GM13977 (cell line): Measurements from ENCODE around the gene L3MBTL4.

Experiments used
- DNase-seq: peaks from one replicate; pipeline ENCODE4 v3.0.0; 2012; ENCODE audit warnings: low spot score
- in situ Hi-C: fragments of 300-500 bp; cut with MboI; formaldehyde crosslinking; loops from one replicate; pipeline ENCODE4 v1.12.0; 2022; ENCODE audit warnings: low sequenced_read_pairs, low pct_unique_long_range_greater_than_20kb, mixed read lengths, inconsistent platforms; ENCODE audit not compliant: unreplicated experiment
- TF ChIP-seq, protein P1 (sequence below): IDR thresholded peaks from 2 replicates; pipeline ENCODE4 v1.5.1; 2012; ENCODE audit warnings: mild to moderate bottlenecking, control low read depth; ENCODE audit not compliant: insufficient read depth; ENCODE audit errors: extremely low read depth, missing control alignments

The L3MBTL4 gene

GRCh38 chr18:5961097-5961827 lies 453.4 kb downstream of the L3MBTL4 start:
- in situ Hi-C loops: no loop called here

GRCh38 chr18:5958822-5959221 lies 455.9 kb downstream of the L3MBTL4 start:
- in situ Hi-C loops: no loop called here
- DNase-seq: no peak
- TF ChIP-seq, protein P1, sequence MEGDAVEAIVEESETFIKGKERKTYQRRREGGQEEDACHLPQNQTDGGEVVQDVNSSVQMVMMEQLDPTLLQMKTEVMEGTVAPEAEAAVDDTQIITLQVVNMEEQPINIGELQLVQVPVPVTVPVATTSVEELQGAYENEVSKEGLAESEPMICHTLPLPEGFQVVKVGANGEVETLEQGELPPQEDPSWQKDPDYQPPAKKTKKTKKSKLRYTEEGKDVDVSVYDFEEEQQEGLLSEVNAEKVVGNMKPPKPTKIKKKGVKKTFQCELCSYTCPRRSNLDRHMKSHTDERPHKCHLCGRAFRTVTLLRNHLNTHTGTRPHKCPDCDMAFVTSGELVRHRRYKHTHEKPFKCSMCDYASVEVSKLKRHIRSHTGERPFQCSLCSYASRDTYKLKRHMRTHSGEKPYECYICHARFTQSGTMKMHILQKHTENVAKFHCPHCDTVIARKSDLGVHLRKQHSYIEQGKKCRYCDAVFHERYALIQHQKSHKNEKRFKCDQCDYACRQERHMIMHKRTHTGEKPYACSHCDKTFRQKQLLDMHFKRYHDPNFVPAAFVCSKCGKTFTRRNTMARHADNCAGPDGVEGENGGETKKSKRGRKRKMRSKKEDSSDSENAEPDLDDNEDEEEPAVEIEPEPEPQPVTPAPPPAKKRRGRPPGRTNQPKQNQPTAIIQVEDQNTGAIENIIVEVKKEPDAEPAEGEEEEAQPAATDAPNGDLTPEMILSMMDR: no peak

More at GRCh38 chr18:5961097-5961827, 453.4 kb downstream of the L3MBTL4 start:
- no peak for DNase-seq
- TF ChIP-seq, protein P1: no peak

GRCh38 chr18:5955861-5956260 lies 458.9 kb downstream of the L3MBTL4 start:
- no peak for DNase-seq
- TF ChIP-seq, protein P1: no peak
- in situ Hi-C loops: no loop called here

GRCh38 chr18:5951515-5952091 lies 463.1 kb downstream of the L3MBTL4 start:
- no peak for DNase-seq
- TF ChIP-seq, protein P1: no peak
- in situ Hi-C loops: no loop called here

GRCh38 chr18:5948781-5949180 lies 465.9 kb downstream of the L3MBTL4 start:
- TF ChIP-seq, protein P1: no peak
- in situ Hi-C loops: no loop called here
- no peak for DNase-seq

- DNase-seq: no peak
- in situ Hi-C loops: no loop called here
- TF ChIP-seq, protein P1: no peak
Measured at GRCh38 chr18:5948237-5948636, 466.5 kb downstream of the L3MBTL4 start.
